HepG2 (cell line): Measurements from ENCODE around the gene ZFHX3. TPM values are rescaled to one million over a fixed set of nuclear protein-coding genes. Genes with fewer than 3 reads are reported as not detected.
A peak's percentile ranks its signal among the peaks of the same experiment; 100 is the strongest.

Experiments
- SAP130 ChIP-seq: IDR thresholded peaks from 2 replicates; pipeline ENCODE4 v1.6.1; 2016; ENCODE audit warnings: low read depth
- TFAP4 ChIP-seq: sonication (generic); IDR thresholded peaks from 2 replicates; pipeline ENCODE4 v1.6.1; 2016; ENCODE audit warnings: low read depth, borderline replicate concordance
- ZNF407 ChIP-seq: sonication (generic); formaldehyde crosslinking; IDR thresholded peaks from one replicate; pipeline ENCODE4 v1.5.1; 2020; ENCODE audit warnings: mild to moderate bottlenecking, missing genetic modification reagents; ENCODE audit errors: not compliant biosample characterization
- ZNF589 ChIP-seq: sonication (generic); formaldehyde crosslinking; conservative IDR thresholded peaks from 2 replicates; pipeline ENCODE4 v1.8.0; 2022; ENCODE audit warnings: mild to moderate bottlenecking, moderate library complexity, missing genetic modification reagents
- ZNF614 ChIP-seq: IDR thresholded peaks from 2 replicates; pipeline ENCODE4 v1.6.1; 2018; ENCODE audit warnings: missing biosample characterization, missing genetic modification reagents, inconsistent platforms, borderline replicate concordance
- ZNF687 ChIP-seq: sonication (generic); formaldehyde crosslinking; IDR thresholded peaks from 2 replicates; pipeline ENCODE4 v1.5.1; 2020; ENCODE audit warnings: mild to moderate bottlenecking, missing genetic modification reagents, moderate library complexity
- ZNF777 ChIP-seq: sonication (generic); formaldehyde crosslinking; IDR thresholded peaks from 2 replicates; pipeline ENCODE4 v1.4.0; 2020; ENCODE audit warnings: missing genetic modification reagents
- polyA plus RNA-seq, 8 experiments: library from polyadenylated mRNA; depleted of rRNA in 3 of 8; stranded (reverse) in 7 of 8; unstranded in 1 of 8; fragments of >200 nt; fragmentation: Illumina TruSeq in 4 of 8; extraction: Trizol in 4 of 8; gene quantifications; 2 replicates each; pipeline versions ENCODE4 v1.2.1 to v1.2.3, GENCODE V29; 2011 to 2016; ENCODE audit warnings: low read depth in 4 of 8, missing spikeins in 1 of 8, mixed read lengths in 1 of 8; ENCODE audit not compliant: insufficient read depth in 1 of 8
- total RNA-seq, 5 experiments: library from RNA; depleted of rRNA; stranded (reverse); fragments of >200 nt; fragmentation: Illumina TruSeq; extraction: Trizol; gene quantifications; 2 replicates each; pipeline ENCODE4 v1.2.3, GENCODE V29; 2016; ENCODE audit warnings: low read depth in 1 of 5
- TF ChIP-seq, protein P1 (sequence below): sonication (generic); formaldehyde crosslinking; IDR thresholded peaks from 2 replicates; pipeline ENCODE4 v1.5.0; 2020; ENCODE audit warnings: mild to moderate bottlenecking, missing genetic modification reagents, borderline replicate concordance

ZFHX3 gene
- total and polyA plus RNA-seq, 2 of the 13 experiments (the other 11 are each of a cell fraction or from before 2014, with no cell fraction given) = 5.0 to 6.0 TPM

- TF ChIP-seq ZNF687 (CRISPR knock-in tag) (no peak), ZNF589 (CRISPR knock-in tag) (no peak), ZNF777 (CRISPR knock-in tag) (no peak), ZNF614 (CRISPR knock-in tag) (no peak), SAP130 (no peak), TFAP4 (no peak), ZNF407 (CRISPR knock-in tag) (no peak)
- TF ChIP-seq, protein P1, sequence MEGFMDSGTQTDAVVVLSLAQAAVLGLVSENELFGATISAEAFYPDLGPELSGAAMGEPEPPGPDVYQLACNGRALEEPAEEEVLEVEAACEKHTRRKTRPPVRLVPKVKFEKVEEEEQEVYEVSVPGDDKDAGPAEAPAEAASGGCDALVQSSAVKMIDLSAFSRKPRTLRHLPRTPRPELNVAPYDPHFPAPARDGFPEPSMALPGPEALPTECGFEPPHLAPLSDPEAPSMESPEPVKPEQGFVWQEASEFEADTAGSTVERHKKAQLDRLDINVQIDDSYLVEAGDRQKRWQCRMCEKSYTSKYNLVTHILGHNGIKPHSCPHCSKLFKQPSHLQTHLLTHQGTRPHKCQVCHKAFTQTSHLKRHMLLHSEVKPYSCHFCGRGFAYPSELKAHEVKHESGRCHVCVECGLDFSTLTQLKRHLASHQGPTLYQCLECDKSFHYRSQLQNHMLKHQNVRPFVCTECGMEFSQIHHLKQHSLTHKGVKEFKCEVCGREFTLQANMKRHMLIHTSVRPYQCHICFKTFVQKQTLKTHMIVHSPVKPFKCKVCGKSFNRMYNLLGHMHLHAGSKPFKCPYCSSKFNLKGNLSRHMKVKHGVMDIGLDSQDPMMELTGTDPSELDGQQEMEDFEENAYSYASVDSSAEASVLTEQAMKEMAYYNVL = peak; percentile 29; the same call in 1 of the 2 replicates
These were observed 113.1 kb downstream of the ZFHX3 start (continued) for GRCh38 chr16:72934636-72935403.
